Mucosa of descending colon (tissue), 3 donors: ENCODE results near the gene ABLIM1. TPM values are rescaled to one million over a fixed set of nuclear protein-coding genes. Genes with fewer than 3 reads are reported as not detected.

Experiments used
- ATAC-seq: fragments of 200-7000 bp; cut with Tn5 transposase; one replicate; pipeline ENCODE4 v1.9.1; 2020; ENCODE audit warnings: mild to moderate bottlenecking, moderate library complexity
- DNase-seq, 3 donors: peaks; one replicate each; pipeline ENCODE4 v3.0.0-alpha.2; 2020
- H3K36me3 ChIP-seq: fragments of 200-600 bp; one replicate; pipeline ENCODE4 v1.8.0; 2021; ENCODE audit warnings: low read depth, mild to moderate bottlenecking
- H3K4me1 ChIP-seq: fragments of 200-600 bp; one replicate; pipeline ENCODE4 v1.8.0; 2021; ENCODE audit warnings: low read depth, mild to moderate bottlenecking
- H3K4me3 ChIP-seq: fragments of 200-600 bp; one replicate; pipeline ENCODE4 v1.8.0; 2021; ENCODE audit warnings: mild to moderate bottlenecking
- H3K9me3 ChIP-seq: fragments of 200-600 bp; one replicate; pipeline ENCODE4 v1.8.0; 2021; ENCODE audit warnings: mild to moderate bottlenecking
- intact Hi-C, 2 donors: fragments of 100-400 bp; cut with DNase I in 1 of 2; cut with micrococcal nuclease in 1 of 2; formaldehyde crosslinking; loops; one replicate each; pipeline versions ENCODE4 v1.11.0 to v1.11.1; 2022; cut with DNase I, micrococcal nuclease
- total RNA-seq, 3 donors: library from RNA; stranded (reverse); fragmentation: NEBNext Ultra II Directional in 2 of 3; extraction: Animal tissue kit (Norgen Biotek cat#: 25700) in 2 of 3; gene quantifications; one replicate each; pipeline versions ENCODE4 v1.2.1 to v1.2.4, GENCODE V29; 2021 to 2023
- TF ChIP-seq, protein P1 (sequence below): fragments of 200-600 bp; IDR thresholded peaks from one replicate; pipeline ENCODE4 v1.8.0; 2022; ENCODE audit warnings: antibody characterized with exemption, mild to moderate bottlenecking
- donor health status: DM: no; HTN: no; CAD: no; lungs with moderate emphysema.
- donor health status: DM: no; HTN: no; CAD: no.
- donor health status: DM: no; HTN: yes; CAD: no.

ABLIM1 gene
- total RNA-seq, 3 donors from 2014 or later, result 67.1 to 122 (median 103) TPM

DNA sequence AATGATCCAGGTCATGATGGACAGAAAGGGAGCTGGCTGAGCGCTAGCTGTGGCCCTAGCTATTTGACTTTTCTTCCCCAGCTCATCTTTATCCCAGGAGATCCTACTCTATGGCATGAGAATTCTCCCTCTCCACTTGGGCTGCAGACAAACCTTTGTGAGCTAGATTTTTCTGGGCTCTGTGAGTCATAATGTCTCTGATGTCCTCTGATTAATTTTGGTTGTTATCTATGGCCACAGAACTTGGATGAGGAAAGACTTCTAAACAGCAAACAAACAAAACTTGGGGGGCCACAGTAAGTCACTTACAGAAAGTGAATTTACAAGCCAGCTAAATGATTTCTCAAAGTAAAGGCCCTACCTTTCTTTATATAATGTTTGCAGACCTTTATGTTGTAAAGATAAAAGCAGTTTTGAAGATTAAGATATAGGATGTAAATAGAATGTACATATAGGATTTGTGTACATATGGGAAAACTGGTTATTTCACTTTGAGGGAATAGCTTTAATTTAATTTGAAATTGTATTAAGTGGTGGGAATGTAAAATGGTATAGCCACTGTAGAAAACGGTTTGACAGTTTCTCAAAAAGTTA is 10.4 kb downstream of the ABLIM1 start:
- no peak for DNase-seq
- peak; percentile 53 for ATAC-seq
- TF ChIP-seq, protein P1, sequence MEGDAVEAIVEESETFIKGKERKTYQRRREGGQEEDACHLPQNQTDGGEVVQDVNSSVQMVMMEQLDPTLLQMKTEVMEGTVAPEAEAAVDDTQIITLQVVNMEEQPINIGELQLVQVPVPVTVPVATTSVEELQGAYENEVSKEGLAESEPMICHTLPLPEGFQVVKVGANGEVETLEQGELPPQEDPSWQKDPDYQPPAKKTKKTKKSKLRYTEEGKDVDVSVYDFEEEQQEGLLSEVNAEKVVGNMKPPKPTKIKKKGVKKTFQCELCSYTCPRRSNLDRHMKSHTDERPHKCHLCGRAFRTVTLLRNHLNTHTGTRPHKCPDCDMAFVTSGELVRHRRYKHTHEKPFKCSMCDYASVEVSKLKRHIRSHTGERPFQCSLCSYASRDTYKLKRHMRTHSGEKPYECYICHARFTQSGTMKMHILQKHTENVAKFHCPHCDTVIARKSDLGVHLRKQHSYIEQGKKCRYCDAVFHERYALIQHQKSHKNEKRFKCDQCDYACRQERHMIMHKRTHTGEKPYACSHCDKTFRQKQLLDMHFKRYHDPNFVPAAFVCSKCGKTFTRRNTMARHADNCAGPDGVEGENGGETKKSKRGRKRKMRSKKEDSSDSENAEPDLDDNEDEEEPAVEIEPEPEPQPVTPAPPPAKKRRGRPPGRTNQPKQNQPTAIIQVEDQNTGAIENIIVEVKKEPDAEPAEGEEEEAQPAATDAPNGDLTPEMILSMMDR, result no peak
- Histone ChIP-seq H3K36me3 (no peaks in the 10 kb centered on the region), H3K9me3 (no peaks in the 10 kb centered on the region), H3K4me3 (no peak overlapping the region), H3K4me1 (peaks cover 38% of the 10 kb centered on the region)
- intact Hi-C loops, result no loop called here

DNA sequence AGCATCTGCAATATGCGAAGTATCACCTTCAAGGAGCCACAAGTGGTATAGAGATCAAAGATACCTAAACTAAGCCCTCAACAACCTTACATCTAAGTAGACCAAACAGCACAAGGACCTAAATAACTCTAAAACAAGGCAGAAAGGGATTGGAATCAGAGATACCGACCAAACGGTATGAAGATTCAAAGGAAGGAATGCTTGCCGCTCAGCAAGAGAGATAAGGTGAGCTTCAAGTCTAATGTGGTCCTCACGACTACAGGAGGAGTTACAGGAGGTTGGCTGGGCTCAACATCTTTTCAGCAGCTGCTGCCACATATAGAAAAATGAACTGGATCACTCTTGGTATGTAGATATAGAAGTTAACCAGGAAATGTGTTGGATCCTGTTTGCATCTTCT is 11.6 kb downstream of the ABLIM1 start:
- Histone ChIP-seq H3K4me3 (no peak overlapping the region), H3K4me1 (peaks cover 38% of the 10 kb centered on the region), H3K9me3 (no peaks in the 10 kb centered on the region), H3K36me3 (no peaks in the 10 kb centered on the region)
- TF ChIP-seq, protein P1, result no peak
- intact Hi-C loops, result no loop called here
- DNase-seq, result no peak
- ATAC-seq, result no peak

DNA sequence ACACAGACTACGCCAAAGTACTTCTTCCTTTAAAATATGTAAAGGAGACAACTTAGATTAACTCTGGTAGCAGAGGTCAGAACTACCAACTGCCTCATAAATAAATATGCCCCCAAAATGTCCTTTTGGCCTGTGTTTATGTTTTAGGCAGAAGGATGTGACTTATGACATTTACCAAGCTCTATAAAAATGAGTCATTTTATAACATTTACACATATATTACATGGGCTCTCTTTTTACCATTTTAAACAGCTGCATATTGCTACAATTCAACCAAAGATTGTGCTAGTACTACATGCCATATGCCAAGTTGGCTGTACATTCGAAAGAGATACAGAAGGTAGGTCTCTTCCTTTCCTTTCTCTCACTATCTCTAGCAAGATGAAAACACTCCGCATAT is 12.4 kb downstream of the ABLIM1 start:
- ATAC-seq (peak; percentile 70), DNase-seq (no peak)
- Histone ChIP-seq H3K36me3 (no peaks in the 10 kb centered on the region), H3K4me3 (no peak overlapping the region), H3K9me3 (no peaks in the 10 kb centered on the region), H3K4me1 (peaks cover 34% of the 10 kb centered on the region)
- TF ChIP-seq, protein P1, result no peak
- intact Hi-C loops, result no loop called here

DNA sequence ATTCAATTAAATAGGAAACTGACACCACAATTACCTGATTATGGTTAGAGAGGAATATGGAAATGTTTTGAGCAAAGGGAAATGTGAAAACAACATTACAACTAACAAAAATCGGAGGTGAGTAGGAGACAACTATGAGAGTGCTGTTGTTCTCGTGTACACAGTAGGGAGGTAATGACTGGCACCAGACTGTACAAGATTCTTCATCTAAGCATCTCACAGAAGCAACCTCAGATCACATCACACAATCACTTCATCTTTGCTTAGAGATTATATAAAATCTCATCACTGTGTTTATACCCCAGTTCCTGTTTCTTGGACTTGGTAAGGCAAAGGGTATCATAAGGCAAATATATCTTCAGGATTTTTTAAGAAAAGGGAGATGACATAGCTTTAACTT is 14.9 kb downstream of the ABLIM1 start:
- no peak for DNase-seq
- Histone ChIP-seq H3K9me3 (no peaks in the 10 kb centered on the region), H3K4me1 (peaks cover 14% of the 10 kb centered on the region), H3K36me3 (no peaks in the 10 kb centered on the region), H3K4me3 (no peak overlapping the region)
- intact Hi-C loops, result no loop called here
- TF ChIP-seq, protein P1, result no peak
- no peak for ATAC-seq

DNA sequence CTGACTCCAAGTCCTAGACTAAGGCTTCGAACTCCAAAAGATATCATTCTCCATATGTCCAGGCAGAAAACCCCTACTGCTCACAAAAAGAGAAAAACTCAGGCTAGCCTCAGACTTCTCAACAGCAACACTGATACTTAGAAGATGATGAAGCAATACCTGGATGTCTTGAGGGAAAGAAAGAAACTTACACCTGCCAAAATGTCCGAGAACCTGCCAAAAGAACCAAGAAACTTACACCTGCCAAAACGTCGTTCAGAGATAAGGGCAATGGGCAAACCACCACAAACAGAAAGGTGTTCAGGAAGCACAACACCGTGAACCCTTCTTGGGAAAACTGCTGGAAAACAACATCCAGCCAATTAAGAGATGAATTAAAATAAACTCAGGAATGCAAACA is 15.3 kb downstream of the ABLIM1 start:
- DNase-seq, result no peak
- Histone ChIP-seq H3K36me3 (no peaks in the 10 kb centered on the region), H3K4me1 (peaks cover 11% of the 10 kb centered on the region), H3K9me3 (no peaks in the 10 kb centered on the region), H3K4me3 (no peak overlapping the region)
- TF ChIP-seq, protein P1, result no peak
- no peak for ATAC-seq
- intact Hi-C loops, result no loop called here
